Dedifferentiated amniotic fluid mesenchymal stem cell (primary cell): ENCODE results near the gene ELF1.
A peak's percentile ranks its signal among the peaks of the same experiment; 100 is the strongest.
"Not testable (repeated sequence)": the region's sequence is repeated elsewhere in the genome, so short reads cannot be mapped to it uniquely, and the experiment has no call there.

ENCODE experiments used
- DNase-seq: peaks from one replicate; pipeline ENCODE4 v3.0.0-alpha.2; 2016; ENCODE audit errors: extremely low spot score

Gene ELF1

GRCh38 chr13:40983259-40983658, 35.9 kb downstream of the ELF1 start:
- no peak for DNase-seq

- DNase-seq = no peak
Measured at GRCh38 chr13:40982772-40983171, 36.3 kb downstream of the ELF1 start.

- DNase-seq = no peak
Measured at GRCh38 chr13:40981949-40982348, 37.2 kb downstream of the ELF1 start.

- no peak for DNase-seq
Measured at GRCh38 chr13:40981361-40981760, 37.8 kb downstream of the ELF1 start.

- DNase-seq = no peak
Measured at GRCh38 chr13:40980461-40980860, 38.7 kb downstream of the ELF1 start.

- no peak for DNase-seq
Measured at GRCh38 chr13:40979232-40979631, 39.9 kb downstream of the ELF1 start.

GRCh38 chr13:40978109-40978508, 41.0 kb downstream of the ELF1 start:
- not testable (repeated sequence) for DNase-seq

- no peak for DNase-seq
Measured at GRCh38 chr13:40975441-40975840, 43.7 kb downstream of the ELF1 start.

- no peak for DNase-seq
Measured at GRCh38 chr13:40974460-40975407, 44.4 kb downstream of the ELF1 start.

- no peak for DNase-seq
Measured at GRCh38 chr13:40973409-40973808, 45.7 kb downstream of the ELF1 start.

- no peak for DNase-seq
Measured at GRCh38 chr13:40971321-40971720, 47.8 kb downstream of the ELF1 start.

GRCh38 chr13:40970803-40971202, 48.3 kb downstream of the ELF1 start:
- no peak for DNase-seq

GRCh38 chr13:40969169-40969901, 49.8 kb downstream of the ELF1 start:
- DNase-seq = no peak

- DNase-seq = peak; percentile 22
Measured at GRCh38 chr13:40968416-40969000, 50.6 kb downstream of the ELF1 start.

- no peak for DNase-seq
Measured at GRCh38 chr13:40966298-40966697, 52.8 kb downstream of the ELF1 start.

- no peak for DNase-seq
Measured at GRCh38 chr13:40963927-40964326, 55.2 kb downstream of the ELF1 start.

GRCh38 chr13:40961826-40962225, 57.3 kb downstream of the ELF1 start:
- no peak for DNase-seq

GRCh38 chr13:40961214-40961613, 57.9 kb downstream of the ELF1 start:
- DNase-seq = no peak

GRCh38 chr13:40960716-40961115, 58.4 kb downstream of the ELF1 start:
- DNase-seq = no peak

GRCh38 chr13:40958655-40959054, 60.5 kb downstream of the ELF1 start:
- DNase-seq = no peak

GRCh38 chr13:40946485-40946884, 72.6 kb downstream of the ELF1 start:
- DNase-seq = no peak

- no peak for DNase-seq
Measured at GRCh38 chr13:40943073-40943472, 76.0 kb downstream of the ELF1 start.

- no peak for DNase-seq
Measured at GRCh38 chr13:40941581-40941980, 77.5 kb downstream of the ELF1 start.
